MM.1S (cell line): ENCODE data around the gene GRP.

Source experiments
- EZH2 ChIP-seq: fragments of 300-600 bp; sonication (generic); optimal IDR thresholded peaks from 2 replicates; pipeline ENCODE3; 2017; ENCODE audit warnings: low read depth, mild to moderate bottlenecking, antibody characterized with exemption, low read length, mixed read lengths
- EZH2phosphoT487 ChIP-seq: fragments of 300-600 bp; sonication (generic); IDR thresholded peaks from 2 replicates; pipeline ENCODE4 v1.6.1; 2018; ENCODE audit warnings: antibody characterized with exemption, low read length
- TF ChIP-seq, protein P1 (sequence below): fragments of 300-600 bp; sonication (generic); IDR thresholded peaks from 2 replicates; pipeline ENCODE4 v1.5.1; 2016; ENCODE audit warnings: antibody characterized with exemption, low read length, mixed read lengths

DNA sequence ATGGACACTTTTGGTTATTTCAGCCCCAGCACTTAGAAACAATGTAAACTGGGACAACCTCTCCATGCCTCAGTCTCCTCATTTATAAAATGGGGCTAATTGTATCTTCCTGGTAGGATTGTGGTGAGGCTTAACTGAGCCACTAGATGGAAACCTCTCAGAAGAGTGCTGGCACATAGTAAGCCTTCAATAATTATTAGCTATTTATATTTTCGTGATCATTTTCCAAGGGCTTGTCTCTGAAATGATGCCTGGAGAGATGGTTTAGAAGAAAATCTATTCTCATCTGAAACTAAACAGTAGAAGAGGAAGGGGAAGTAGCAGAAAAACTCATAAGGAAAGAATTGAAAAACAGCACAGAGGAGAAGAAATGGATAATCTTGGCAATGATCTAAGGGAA, 46.5 kb downstream of the GRP start:
- no peak for TF ChIP-seq EZH2
- TF ChIP-seq, protein P1, sequence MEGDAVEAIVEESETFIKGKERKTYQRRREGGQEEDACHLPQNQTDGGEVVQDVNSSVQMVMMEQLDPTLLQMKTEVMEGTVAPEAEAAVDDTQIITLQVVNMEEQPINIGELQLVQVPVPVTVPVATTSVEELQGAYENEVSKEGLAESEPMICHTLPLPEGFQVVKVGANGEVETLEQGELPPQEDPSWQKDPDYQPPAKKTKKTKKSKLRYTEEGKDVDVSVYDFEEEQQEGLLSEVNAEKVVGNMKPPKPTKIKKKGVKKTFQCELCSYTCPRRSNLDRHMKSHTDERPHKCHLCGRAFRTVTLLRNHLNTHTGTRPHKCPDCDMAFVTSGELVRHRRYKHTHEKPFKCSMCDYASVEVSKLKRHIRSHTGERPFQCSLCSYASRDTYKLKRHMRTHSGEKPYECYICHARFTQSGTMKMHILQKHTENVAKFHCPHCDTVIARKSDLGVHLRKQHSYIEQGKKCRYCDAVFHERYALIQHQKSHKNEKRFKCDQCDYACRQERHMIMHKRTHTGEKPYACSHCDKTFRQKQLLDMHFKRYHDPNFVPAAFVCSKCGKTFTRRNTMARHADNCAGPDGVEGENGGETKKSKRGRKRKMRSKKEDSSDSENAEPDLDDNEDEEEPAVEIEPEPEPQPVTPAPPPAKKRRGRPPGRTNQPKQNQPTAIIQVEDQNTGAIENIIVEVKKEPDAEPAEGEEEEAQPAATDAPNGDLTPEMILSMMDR: no peak
- no peak for TF ChIP-seq EZH2phosphoT487
